ENCODE measurements around the gene SCN2B. TPM values are rescaled to one million over a fixed set of nuclear protein-coding genes. Genes with fewer than 3 reads are reported as not detected.

The SCN2B gene
- total RNA-seq (2014; rRNA removed; shearing (Covaris generic)): not detected in 2 replicates

DNA sequence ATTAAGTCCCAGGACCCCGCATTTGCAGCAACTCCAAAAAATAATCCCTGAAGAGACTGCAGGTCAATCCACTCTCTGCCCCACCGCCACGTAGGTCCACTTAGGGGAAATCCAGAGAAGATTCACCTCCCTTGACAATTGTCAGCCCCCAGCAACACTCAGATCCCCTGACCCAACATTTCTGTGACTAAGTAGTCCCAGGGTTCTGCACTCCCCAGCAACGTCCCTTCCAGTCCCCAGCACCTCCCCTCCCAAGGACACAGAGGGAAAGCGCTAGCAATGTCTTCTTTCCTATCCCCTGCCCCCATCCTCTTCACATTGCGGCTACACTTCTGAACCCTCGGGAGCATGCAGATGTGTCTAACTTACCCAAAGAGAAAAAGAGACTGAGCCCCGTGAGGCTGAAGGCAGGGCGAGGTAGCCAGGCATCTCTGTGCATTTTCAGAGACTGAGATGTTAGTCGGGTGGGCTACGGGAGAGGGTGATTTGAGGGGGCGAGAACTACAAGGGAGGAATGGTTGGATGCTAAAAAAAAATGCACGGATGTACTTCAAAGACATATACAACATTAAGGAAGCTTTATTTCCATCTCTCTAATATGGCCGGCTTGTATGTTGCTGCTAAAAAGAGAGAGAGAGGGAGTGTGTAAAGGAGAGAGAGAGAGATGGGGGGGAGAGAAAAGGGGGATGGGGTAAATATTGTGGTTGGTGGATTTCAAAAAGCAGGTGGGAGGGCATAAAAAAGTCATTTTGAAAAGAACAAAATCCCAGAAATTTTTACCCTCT is at the start of gene SCN2B:
SCN2B (minus strand) TSS at position 647 of the 785 bp plus-strand sequence; CDS start at position 439, 208 bp downstream.

GRCh38 chr11:118224511-118225188 is 48.2 kb upstream of the SCN2B start, which contains the start of gene JAML:
TSS of gene JAML (minus strand) at chr11:118225011. CDS start at chr11:118214866, 10,145 bp downstream.

DNA sequence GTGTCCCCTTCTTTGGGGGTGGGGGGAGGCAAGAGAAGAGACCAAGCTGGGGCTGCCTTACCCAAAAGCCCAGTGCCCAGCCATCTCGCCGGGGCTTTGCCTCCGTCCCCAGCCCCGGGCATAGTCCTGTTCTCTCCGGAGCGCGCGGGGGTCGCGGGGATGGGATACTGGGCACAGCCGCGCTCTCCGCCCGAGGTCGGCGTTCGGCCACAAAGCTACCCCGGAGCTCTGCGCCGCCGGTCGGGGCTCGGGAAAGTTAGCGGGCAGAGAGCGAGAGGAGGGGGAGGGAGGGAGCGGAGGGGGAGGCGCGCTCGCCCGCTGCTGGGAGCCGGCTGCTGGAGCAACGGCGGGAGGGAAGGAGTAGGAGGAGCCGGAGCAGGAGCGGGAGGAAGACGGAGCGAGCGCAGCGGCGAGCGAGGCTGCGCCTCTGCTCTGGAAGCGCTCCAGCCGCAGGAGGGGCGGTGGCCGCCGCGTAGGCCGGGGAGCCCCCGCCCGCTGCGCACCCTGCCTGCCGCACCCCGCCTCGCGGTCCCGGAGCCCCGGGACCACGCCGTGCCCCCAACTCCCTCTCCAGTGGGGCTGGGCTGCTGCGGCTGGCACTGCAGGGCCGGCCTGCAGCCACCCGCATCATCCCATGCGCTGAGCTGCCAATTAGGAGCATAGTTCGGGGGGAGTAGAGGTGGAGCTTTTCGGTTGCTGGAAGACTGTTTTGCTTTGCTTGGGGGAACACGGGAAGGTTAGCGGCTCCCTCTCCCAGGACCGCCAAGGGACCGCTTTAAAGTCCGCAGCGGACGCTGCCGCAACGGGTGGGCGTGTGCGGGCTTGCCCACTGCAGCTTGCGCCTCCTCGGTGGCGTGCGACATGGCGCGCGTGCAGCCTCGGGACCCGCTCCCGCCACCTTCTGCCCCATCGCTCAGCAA is 23.6 kb downstream of the SCN2B start, which contains the start of gene SCN4B:
SCN4B (minus strand) TSS at position 272 of the 920 bp plus-strand sequence; CDS start at position 122, 150 bp downstream.

Small RNA genes lying within 50 kb of the gene (small RNA-seq; reads per million reads assigned to genes)
- not detected for gene HSPE1P18

Other genes starting within 250 kb of the SCN2B start
- not detected in 2 replicates for gene TMPRSS13, start 247.2 kb downstream of the SCN2B start, total RNA-seq (2014; rRNA removed; shearing (Covaris generic))
- gene IL10RA, start 190.2 kb downstream of the SCN2B start, total RNA-seq (2014; rRNA removed; shearing (Covaris generic)): 2.2 TPM in 1 of 2 replicates, not detected in the other
- gene TMPRSS4, start 99.6 kb downstream of the SCN2B start, total RNA-seq (2014; rRNA removed; shearing (Covaris generic)): not detected in 2 replicates
- not detected in 2 replicates for gene SMIM35, start 89.7 kb downstream of the SCN2B start, total RNA-seq (2014; rRNA removed; shearing (Covaris generic))
- 0.13 TPM in 1 of 2 replicates, not detected in the other for gene SCN4B, start 23.8 kb downstream of the SCN2B start, total RNA-seq (2014; rRNA removed; shearing (Covaris generic))
- gene JAML, start 48.4 kb upstream of the SCN2B start, total RNA-seq (2014; rRNA removed; shearing (Covaris generic)): not detected in 2 replicates
- not detected in 2 replicates for gene MPZL3, start 75.7 kb upstream of the SCN2B start, total RNA-seq (2014; rRNA removed; shearing (Covaris generic))
- gene MPZL2, start 87.7 kb upstream of the SCN2B start, total RNA-seq (2014; rRNA removed; shearing (Covaris generic)): not detected in 2 replicates
- gene CD3E, start 128.1 kb upstream of the SCN2B start, total RNA-seq (2014; rRNA removed; shearing (Covaris generic)): not detected in 2 replicates
- gene CD3D, start 166.1 kb upstream of the SCN2B start, total RNA-seq (2014; rRNA removed; shearing (Covaris generic)): not detected in 2 replicates
- not detected in 2 replicates for gene CD3G, start 167.7 kb upstream of the SCN2B start, total RNA-seq (2014; rRNA removed; shearing (Covaris generic))
- 30.0 and 32.2 TPM in 2 replicates for gene UBE4A, start 183.0 kb upstream of the SCN2B start, total RNA-seq (2014; rRNA removed; shearing (Covaris generic))
- 149 and 192 TPM in 2 replicates for gene ATP5MG, start 225.0 kb upstream of the SCN2B start, total RNA-seq (2014; rRNA removed; shearing (Covaris generic))